Activated T-helper 1 cell treated with anti-CD3 and anti-CD28 coated beads, Interleukin-12 subunit alpha, Interleukin-12 subunit beta, Interleukin-2, Interleukin-4 antibody, amounts not matched to agents 30 ng/mL and 10 ng/mL and 1 ng/mL, durations not matched to agents 14 hours and 24 hours and 36 hours (primary cell): ENCODE data around the gene SLC45A2. TPM values are rescaled to one million over a fixed set of nuclear protein-coding genes. Genes with fewer than 3 reads are reported as not detected.

Experiments
- DNase-seq: peaks from one replicate; pipeline ENCODE4 v3.0.0; 2021; ENCODE audit warnings: low spot score
- H3K27ac Mint-ChIP-seq: one replicate; pipeline ENCODE4 v1.8.0; 2021; ENCODE audit warnings: mild to moderate bottlenecking, mixed read lengths
- H3K27me3 Mint-ChIP-seq: one replicate; pipeline ENCODE4 v1.8.0; 2022; ENCODE audit warnings: mild to moderate bottlenecking, moderate library complexity, mixed read lengths; ENCODE audit not compliant: insufficient read depth
- H3K36me3 Mint-ChIP-seq: one replicate; pipeline ENCODE4 v1.8.0; 2021; ENCODE audit warnings: low read depth, mixed read lengths
- H3K4me1 Mint-ChIP-seq: one replicate; pipeline ENCODE4 v1.8.0; 2021; ENCODE audit warnings: low read depth, mixed read lengths
- H3K4me3 Mint-ChIP-seq: one replicate; pipeline ENCODE4 v1.8.0; 2021; ENCODE audit warnings: mild to moderate bottlenecking, moderate library complexity, mixed read lengths
- H3K9me3 Mint-ChIP-seq: one replicate; pipeline ENCODE4 v1.8.0; 2021; ENCODE audit warnings: mixed read lengths
- intact Hi-C: fragments of 100-400 bp; cut with micrococcal nuclease; formaldehyde crosslinking; loops from one replicate; pipeline ENCODE4 v1.15.1; 2024
- total RNA-seq: library from RNA; stranded (reverse); gene quantifications from 2 replicates; pipeline ENCODE4 v1.2.3, GENCODE V29; 2022

The SLC45A2 gene
- total RNA-seq, 1 donor from 2014 or later, result 0.18 TPM

GRCh38 chr5:33939556-33940262 is 44.8 kb downstream of the SLC45A2 start:
- no peaks in the 10 kb centered on the region for H3K4me1 Mint-ChIP-seq
- no peak overlapping the region for H3K4me3 Mint-ChIP-seq
- H3K27me3 Mint-ChIP-seq, result peaks cover 48% of the 10 kb centered on the region
- no peak overlapping the region for H3K27ac Mint-ChIP-seq
- H3K9me3 Mint-ChIP-seq, result no peaks in the 10 kb centered on the region
- no peak for DNase-seq
- no peaks in the 10 kb centered on the region for H3K36me3 Mint-ChIP-seq
- intact Hi-C loops, result loop anchor here (10.0 kb wide), 1 partner anchor 115 kb away; no protein-coding TSS in a partner anchor

DNA sequence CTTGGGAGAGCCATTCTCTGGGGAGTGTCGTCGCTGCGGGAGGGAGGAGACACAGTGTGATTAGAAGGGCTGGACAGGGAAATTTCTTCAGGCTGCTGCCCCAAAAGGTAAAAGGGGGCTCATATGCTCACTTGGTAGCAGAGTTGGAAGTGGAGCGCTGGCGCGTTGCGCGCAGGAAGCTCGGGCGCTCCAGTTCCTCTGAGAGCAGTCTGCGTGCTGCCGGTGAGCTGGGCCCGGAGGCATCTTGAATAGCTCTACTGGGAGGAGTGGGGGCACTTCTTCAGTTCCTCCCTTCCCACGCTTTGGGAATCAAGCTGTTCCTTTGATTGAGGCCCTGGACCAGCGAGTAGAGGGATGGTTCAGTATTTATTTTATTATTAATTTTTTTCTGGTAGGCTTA is 45.6 kb downstream of the SLC45A2 start:
- Mint-ChIP-seq H3K27me3 (peaks cover 48% of the 10 kb centered on the region), H3K9me3 (no peaks in the 10 kb centered on the region), H3K4me3 (no peak overlapping the region), H3K27ac (no peak overlapping the region), H3K36me3 (no peaks in the 10 kb centered on the region), H3K4me1 (no peaks in the 10 kb centered on the region)
- no peak for DNase-seq
- intact Hi-C loops, result loop anchor here (10.0 kb wide), 1 partner anchor 114 kb away; no protein-coding TSS in a partner anchor

- Mint-ChIP-seq H3K27me3 (peaks cover 48% of the 10 kb centered on the region), H3K9me3 (no peaks in the 10 kb centered on the region), H3K4me1 (no peaks in the 10 kb centered on the region), H3K36me3 (no peaks in the 10 kb centered on the region), H3K27ac (no peak overlapping the region), H3K4me3 (no peak overlapping the region)
- no peak for DNase-seq
- intact Hi-C loops, result loop anchor here (10.0 kb wide), 1 partner anchor 114 kb away; no protein-coding TSS in a partner anchor
Observed at GRCh38 chr5:33938507-33938796, 46.0 kb downstream of the SLC45A2 start.

DNA sequence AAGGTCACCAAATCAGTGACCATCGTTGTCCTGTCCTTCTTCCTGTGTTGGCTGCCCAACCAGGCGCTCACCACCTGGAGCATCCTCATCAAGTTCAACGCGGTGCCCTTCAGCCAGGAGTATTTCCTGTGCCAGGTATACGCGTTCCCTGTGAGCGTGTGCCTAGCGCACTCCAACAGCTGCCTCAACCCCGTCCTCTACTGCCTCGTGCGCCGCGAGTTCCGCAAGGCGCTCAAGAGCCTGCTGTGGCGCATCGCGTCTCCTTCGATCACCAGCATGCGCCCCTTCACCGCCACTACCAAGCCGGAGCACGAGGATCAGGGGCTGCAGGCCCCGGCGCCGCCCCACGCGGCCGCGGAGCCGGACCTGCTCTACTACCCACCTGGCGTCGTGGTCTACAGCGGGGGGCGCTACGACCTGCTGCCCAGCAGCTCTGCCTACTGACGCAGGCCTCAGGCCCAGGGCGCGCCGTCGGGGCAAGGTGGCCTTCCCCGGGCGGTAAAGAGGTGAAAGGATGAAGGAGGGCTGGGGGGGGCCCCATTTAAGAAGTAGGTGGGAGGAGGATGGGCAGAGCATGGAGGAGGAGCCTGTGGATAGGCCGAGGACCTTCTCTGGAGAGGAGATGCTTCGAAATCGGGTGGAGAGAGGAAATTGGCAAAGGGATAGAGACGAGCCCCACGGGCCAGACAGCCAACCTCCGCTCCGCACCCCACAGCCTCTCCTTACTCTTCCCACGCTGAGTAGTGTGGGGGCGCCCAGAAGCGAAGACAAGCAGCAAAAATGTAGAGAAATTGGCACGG is 46.6 kb downstream of the SLC45A2 start:
- H3K4me1 Mint-ChIP-seq, result no peaks in the 10 kb centered on the region
- no peak overlapping the region for H3K4me3 Mint-ChIP-seq
- no peaks in the 10 kb centered on the region for H3K36me3 Mint-ChIP-seq
- intact Hi-C loops, result loop anchor here (10.0 kb wide), 1 partner anchor 113 kb away; no protein-coding TSS in a partner anchor
- DNase-seq, result no peak
- no peaks in the 10 kb centered on the region for H3K9me3 Mint-ChIP-seq
- peaks cover 51% of the 10 kb centered on the region for H3K27me3 Mint-ChIP-seq
- no peak overlapping the region for H3K27ac Mint-ChIP-seq

DNA sequence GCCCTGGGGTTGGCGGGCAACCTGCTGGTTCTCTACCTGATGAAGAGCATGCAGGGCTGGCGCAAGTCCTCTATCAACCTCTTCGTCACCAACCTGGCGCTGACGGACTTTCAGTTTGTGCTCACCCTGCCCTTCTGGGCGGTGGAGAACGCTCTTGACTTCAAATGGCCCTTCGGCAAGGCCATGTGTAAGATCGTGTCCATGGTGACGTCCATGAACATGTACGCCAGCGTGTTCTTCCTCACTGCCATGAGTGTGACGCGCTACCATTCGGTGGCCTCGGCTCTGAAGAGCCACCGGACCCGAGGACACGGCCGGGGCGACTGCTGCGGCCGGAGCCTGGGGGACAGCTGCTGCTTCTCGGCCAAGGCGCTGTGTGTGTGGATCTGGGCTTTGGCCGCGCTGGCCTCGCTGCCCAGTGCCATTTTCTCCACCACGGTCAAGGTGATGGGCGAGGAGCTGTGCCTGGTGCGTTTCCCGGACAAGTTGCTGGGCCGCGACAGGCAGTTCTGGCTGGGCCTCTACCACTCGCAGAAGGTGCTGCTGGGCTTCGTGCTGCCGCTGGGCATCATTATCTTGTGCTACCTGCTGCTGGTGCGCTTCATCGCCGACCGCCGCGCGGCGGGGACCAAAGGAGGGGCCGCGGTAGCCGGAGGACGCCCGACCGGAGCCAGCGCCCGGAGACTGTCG is 47.3 kb downstream of the SLC45A2 start:
- no peaks in the 10 kb centered on the region for H3K9me3 Mint-ChIP-seq
- no peak for DNase-seq

GRCh38 chr5:33936381-33937016 is 48.0 kb downstream of the SLC45A2 start, which contains the start of gene RXFP3:
Gene RXFP3, plus strand, starts transcription at chr5:33936386. Its CDS starts 355 bp downstream, at chr5:33936741.
- Mint-ChIP-seq H3K9me3 (no peaks in the 10 kb centered on the region), H3K27ac (no peak within 1 kb of the TSS), H3K4me1 (no peaks in the 10 kb centered on the region), H3K27me3 (peaks cover 48% of the 10 kb centered on the region), H3K4me3 (no peak within 1 kb of the TSS), H3K36me3 (no peaks in the 10 kb centered on the region)
- DNase-seq, result no peak
- intact Hi-C loops, result loop anchor here (10.0 kb wide), 1 partner anchor 112 kb away; no protein-coding TSS in a partner anchor

More for the DNA sequence above, 47.3 kb downstream of the SLC45A2 start:
- H3K27ac Mint-ChIP-seq, result no peak overlapping the region
- no peaks in the 10 kb centered on the region for H3K36me3 Mint-ChIP-seq
- H3K4me3 Mint-ChIP-seq, result no peak overlapping the region
- no peaks in the 10 kb centered on the region for H3K4me1 Mint-ChIP-seq
- intact Hi-C loops, result loop anchor here (10.0 kb wide), 1 partner anchor 112 kb away; no protein-coding TSS in a partner anchor
- H3K27me3 Mint-ChIP-seq, result peaks cover 50% of the 10 kb centered on the region

GRCh38 chr5:33936004-33936380 is 48.5 kb downstream of the SLC45A2 start:
- H3K9me3 Mint-ChIP-seq, result no peaks in the 10 kb centered on the region
- H3K27ac Mint-ChIP-seq, result no peak overlapping the region
- intact Hi-C loops, result loop anchor here (10.0 kb wide), 1 partner anchor 111 kb away; no protein-coding TSS in a partner anchor
- H3K4me1 Mint-ChIP-seq, result no peaks in the 10 kb centered on the region
- peaks cover 48% of the 10 kb centered on the region for H3K27me3 Mint-ChIP-seq
- peak; percentile 21 for DNase-seq
- no peak overlapping the region for H3K4me3 Mint-ChIP-seq
- no peaks in the 10 kb centered on the region for H3K36me3 Mint-ChIP-seq

GRCh38 chr5:33934176-33934575 is 50.3 kb downstream of the SLC45A2 start:
- Mint-ChIP-seq H3K9me3 (no peaks in the 10 kb centered on the region), H3K27ac (no peak overlapping the region), H3K27me3 (peaks cover 33% of the 10 kb centered on the region), H3K4me1 (no peaks in the 10 kb centered on the region), H3K4me3 (no peak overlapping the region), H3K36me3 (no peaks in the 10 kb centered on the region)
- no peak for DNase-seq
- intact Hi-C loops, result loop anchor here (1.0 to 10.0 kb wide), 5 partner anchors 109 to 1225 kb away; partner anchors contain the start of gene TARS1

DNA sequence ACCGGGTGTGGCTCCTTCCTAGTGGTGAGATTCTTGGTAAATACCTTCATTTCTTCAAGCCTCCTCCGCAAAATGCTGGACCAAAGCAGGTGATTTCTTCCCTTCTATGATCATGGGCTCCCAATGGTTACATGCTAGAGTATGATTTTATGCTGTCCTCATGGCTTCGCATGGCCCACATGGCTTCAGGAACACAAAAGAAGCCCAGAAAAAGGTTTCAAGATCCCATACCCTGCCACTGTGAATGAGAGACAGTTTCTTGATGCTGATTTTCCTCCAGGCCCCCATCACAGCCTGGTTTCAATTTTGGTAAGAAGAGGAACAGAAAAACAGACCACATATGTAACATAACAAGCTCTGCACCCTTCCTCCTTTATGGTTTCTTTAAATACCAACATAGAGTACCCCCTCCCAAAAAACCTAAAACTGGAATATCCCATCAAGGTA is 50.7 kb downstream of the SLC45A2 start:
- peaks cover 29% of the 10 kb centered on the region for H3K27me3 Mint-ChIP-seq
- no peak for DNase-seq
- no peaks in the 10 kb centered on the region for H3K4me1 Mint-ChIP-seq
- no peaks in the 10 kb centered on the region for H3K36me3 Mint-ChIP-seq
- no peak overlapping the region for H3K4me3 Mint-ChIP-seq
- H3K9me3 Mint-ChIP-seq, result no peaks in the 10 kb centered on the region
- intact Hi-C loops, result loop anchor here (1.0 to 10.0 kb wide), 5 partner anchors 109 to 1225 kb away; partner anchors contain the start of gene TARS1
- no peak overlapping the region for H3K27ac Mint-ChIP-seq

GRCh38 chr5:33931136-33931535 is 53.4 kb downstream of the SLC45A2 start:
- no peaks in the 10 kb centered on the region for H3K4me1 Mint-ChIP-seq
- intact Hi-C loops, result loop anchor here (10.0 kb wide), 1 partner anchor 106 kb away; no protein-coding TSS in a partner anchor
- H3K4me3 Mint-ChIP-seq, result no peak overlapping the region
- no peak for DNase-seq
- no peak overlapping the region for H3K27ac Mint-ChIP-seq
- H3K9me3 Mint-ChIP-seq, result no peaks in the 10 kb centered on the region
- H3K36me3 Mint-ChIP-seq, result no peaks in the 10 kb centered on the region
- peaks cover 11% of the 10 kb centered on the region for H3K27me3 Mint-ChIP-seq

- intact Hi-C loops, result loop anchor here (10.0 kb wide), 1 partner anchor 105 kb away; no protein-coding TSS in a partner anchor
- no peak for DNase-seq
- H3K9me3 Mint-ChIP-seq, result no peaks in the 10 kb centered on the region
- no peaks in the 10 kb centered on the region for H3K36me3 Mint-ChIP-seq
- peaks cover 6% of the 10 kb centered on the region for H3K27me3 Mint-ChIP-seq
- H3K4me3 Mint-ChIP-seq, result no peak overlapping the region
- H3K27ac Mint-ChIP-seq, result no peak overlapping the region
- H3K4me1 Mint-ChIP-seq, result no peaks in the 10 kb centered on the region
Observed at GRCh38 chr5:33929925-33930690, 54.4 kb downstream of the SLC45A2 start.
